Measurements from ENCODE around the gene JAM3. TPM values are rescaled to one million over a fixed set of nuclear protein-coding genes. Genes with fewer than 3 reads are reported as not detected.

The JAM3 gene
- total and polyA plus RNA-seq, 8 donors = 4.0 to 83.4 (median 20.0) TPM

DNA sequence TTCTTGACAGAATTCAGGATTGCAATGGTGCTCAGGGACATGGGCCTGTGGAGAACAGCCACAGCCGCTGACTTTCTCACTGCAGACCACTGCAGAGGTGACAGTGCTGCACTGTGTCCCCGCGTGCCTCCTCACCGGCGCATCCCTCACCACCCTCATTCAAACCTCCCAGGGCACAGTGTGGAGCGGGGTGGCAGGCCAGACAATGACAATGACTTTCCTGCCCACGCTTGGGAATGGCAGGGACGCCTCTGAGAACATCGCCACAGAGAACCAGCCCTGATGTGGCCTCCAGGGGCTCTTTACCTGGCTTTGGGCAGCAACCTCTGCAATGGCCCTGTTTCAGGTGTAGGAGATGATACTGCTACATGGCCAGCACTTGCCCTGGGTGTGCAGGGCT lies 89.2 kb downstream of the JAM3 start:
- TF ChIP-seq POLR2AphosphoS5 (IDR thresholded peaks at IDR 0.05) (no peak), POLR2A (IDR thresholded peaks at IDR 0.05) (no peak), EP300 (IDR thresholded peaks at IDR 0.05) (no peak), CTCF (IDR thresholded peaks at IDR 0.05) (no peak)
- no peaks in the 10 kb centered on the region for H3K9me3 ChIP-seq
- H3K27me3 ChIP-seq = no peaks in the 10 kb centered on the region
- WGBS, 5 donors = 87 to 97% (median 95%) methylated on average over 6 to 9 of the region's 9 CpGs
- DNase-seq = no peak
- H3K4me1 ChIP-seq = no peaks in the 10 kb centered on the region
- peaks cover 20 to 93% (median 90%) of the 10 kb centered on the region in 4 donors for H3K36me3 ChIP-seq
- H3K27ac ChIP-seq = no peak overlapping the region
- H3K4me3 ChIP-seq = no peak overlapping the region
- intact Hi-C loops (cut with DNase I; ENCODE audit: low total_unique reads) = no loop called here

GRCh38 chr11:134159652-134160051 lies 90.8 kb downstream of the JAM3 start:
- no peaks in the 10 kb centered on the region for H3K27me3 ChIP-seq
- WGBS, 5 donors = 89 to 96% (median 93%) methylated on average over 3 to 9 of the region's 9 CpGs
- no peak for DNase-seq
- no peak overlapping the region for H3K4me3 ChIP-seq
- TF ChIP-seq POLR2AphosphoS5 (IDR thresholded peaks at IDR 0.05) (no peak), POLR2A (IDR thresholded peaks at IDR 0.05) (no peak), CTCF (IDR thresholded peaks at IDR 0.05) (no peak), EP300 (IDR thresholded peaks at IDR 0.05) (no peak)
- no peaks in the 10 kb centered on the region for H3K4me1 ChIP-seq
- no peak overlapping the region for H3K27ac ChIP-seq
- H3K9me3 ChIP-seq = no peaks in the 10 kb centered on the region
- intact Hi-C loops (cut with DNase I; ENCODE audit: low total_unique reads) = no loop called here
- peaks cover 22 to 89% (median 85%) of the 10 kb centered on the region in 4 donors for H3K36me3 ChIP-seq

DNA sequence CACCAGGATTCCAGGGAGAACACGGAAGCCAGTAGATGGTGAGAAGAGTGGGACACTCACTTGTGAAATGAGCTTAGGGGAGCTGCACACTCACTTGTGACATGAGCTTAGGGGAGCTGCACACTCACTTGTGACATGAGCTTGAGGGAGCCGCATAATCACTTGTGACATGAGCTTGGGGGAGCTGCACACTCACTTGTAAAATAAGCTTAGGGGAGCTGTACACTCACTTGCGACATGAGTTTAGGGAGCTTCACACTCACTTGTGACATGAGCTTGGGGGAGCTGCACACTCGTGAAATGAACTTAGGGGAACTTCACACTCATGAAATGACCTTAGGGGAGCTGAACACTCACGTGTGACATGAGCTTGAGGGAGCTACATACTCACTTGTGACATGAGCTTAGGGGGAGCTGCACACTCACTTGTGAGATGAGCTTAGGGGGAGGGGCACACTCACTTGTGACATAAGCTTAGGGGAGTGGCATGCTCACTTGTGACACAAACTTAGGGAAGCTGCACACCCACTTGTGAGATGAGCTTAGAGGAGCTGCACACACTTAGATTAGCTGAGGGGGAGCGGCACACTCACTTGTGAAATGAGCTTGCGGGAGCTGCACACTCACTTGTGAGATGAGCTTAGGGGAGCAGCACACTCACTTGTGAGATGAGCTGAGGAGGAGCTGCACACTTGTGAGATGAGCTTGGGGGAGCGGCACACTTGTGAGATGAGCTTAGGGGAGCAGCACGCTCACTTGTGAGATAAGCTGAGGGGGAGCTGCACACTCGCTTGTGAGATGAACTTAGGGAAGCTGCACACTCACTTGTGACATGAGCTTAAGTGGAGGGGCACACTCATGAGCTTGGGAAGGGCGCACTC lies 95.9 kb downstream of the JAM3 start:
- intact Hi-C loops (cut with DNase I; ENCODE audit: low total_unique reads) = no loop called here
- WGBS, 5 donors = 86 to 98% (median 96%) methylated on average over 9 to 11 of the region's 11 CpGs
- no peak for DNase-seq
- no peaks in the 10 kb centered on the region for H3K9me3 ChIP-seq
- H3K27ac ChIP-seq = no peak overlapping the region
- TF ChIP-seq POLR2A (IDR thresholded peaks at IDR 0.05) (no peak), EP300 (IDR thresholded peaks at IDR 0.05) (no peak), POLR2AphosphoS5 (IDR thresholded peaks at IDR 0.05) (no peak), CTCF (IDR thresholded peaks at IDR 0.05) (no peak)
- H3K27me3 ChIP-seq = no peaks in the 10 kb centered on the region
- H3K4me1 ChIP-seq = no peaks in the 10 kb centered on the region
- H3K4me3 ChIP-seq = no peak overlapping the region
- H3K36me3 ChIP-seq = peaks cover 24 to 88% (median 84%) of the 10 kb centered on the region in 4 donors

DNA sequence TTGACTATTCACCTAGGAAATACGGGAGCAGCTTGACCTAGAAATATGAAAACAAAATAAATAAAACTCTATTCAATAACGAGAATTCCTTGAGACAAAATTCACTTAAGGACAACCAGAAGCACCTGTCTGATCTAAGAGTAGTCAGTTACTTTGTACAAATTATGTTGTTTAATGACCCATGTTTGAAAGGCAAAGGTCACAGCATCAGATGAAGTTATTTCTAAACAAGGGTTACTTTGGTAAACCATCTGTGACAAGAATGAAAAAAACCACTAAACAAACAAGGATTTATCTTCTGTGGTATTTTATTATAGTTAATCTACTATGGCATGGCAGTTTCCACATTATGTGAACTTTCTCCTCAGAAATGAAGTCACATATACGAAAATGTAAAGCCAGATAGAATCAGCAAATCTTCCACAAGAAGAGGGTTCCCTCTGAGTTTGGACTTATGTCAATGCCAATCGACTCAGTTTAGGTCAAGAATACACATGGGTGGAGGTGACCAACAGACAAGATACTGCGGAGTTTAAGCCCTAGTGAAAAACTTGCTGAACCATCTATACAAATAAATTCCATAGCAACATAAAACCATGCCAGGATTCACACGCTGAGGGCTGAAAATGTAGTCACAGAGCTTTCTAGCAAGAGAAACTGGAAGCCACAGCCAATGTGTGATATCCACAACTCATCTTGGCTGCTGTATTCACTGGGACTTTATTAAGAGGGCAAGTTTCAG lies 101.5 kb downstream of the JAM3 start:
- no peaks in the 10 kb centered on the region for H3K9me3 ChIP-seq
- no peak overlapping the region for H3K4me3 ChIP-seq
- H3K4me1 ChIP-seq = no peaks in the 10 kb centered on the region
- H3K27ac ChIP-seq = no peak overlapping the region
- H3K27me3 ChIP-seq = no peaks in the 10 kb centered on the region
- TF ChIP-seq CTCF (IDR thresholded peaks at IDR 0.05) (no peak), EP300 (IDR thresholded peaks at IDR 0.05) (no peak), POLR2AphosphoS5 (IDR thresholded peaks at IDR 0.05) (no peak), POLR2A (IDR thresholded peaks at IDR 0.05) (no peak)
- intact Hi-C loops (cut with DNase I; ENCODE audit: low total_unique reads) = no loop called here
- 84 to 87% (median 86%) methylated on average over 6 of the region's 6 CpGs for WGBS, 5 donors
- no peak for DNase-seq
- H3K36me3 ChIP-seq = peaks cover 14 to 78% (median 69%) of the 10 kb centered on the region in 4 donors
